Forelimb muscle (tissue), 1 donor: Measurements from ENCODE around the gene MLLT6. TPM values are rescaled to one million over a fixed set of nuclear protein-coding genes. Genes with fewer than 3 reads are reported as not detected.

Source experiments
- DNase-seq: peaks from one replicate; pipeline ENCODE4 v3.0.0-alpha.2; 2013; ENCODE audit warnings: low read depth
- polyA plus RNA-seq: library from polyadenylated mRNA; unstranded; fragments of 120-200 nt; gene quantifications from one replicate; pipeline ENCODE4 v1.2.1, GENCODE V29; 2013; ENCODE audit not compliant: insufficient read length

Gene MLLT6
- polyA plus RNA-seq, 1 donor, result 74.0 TPM

DNA sequence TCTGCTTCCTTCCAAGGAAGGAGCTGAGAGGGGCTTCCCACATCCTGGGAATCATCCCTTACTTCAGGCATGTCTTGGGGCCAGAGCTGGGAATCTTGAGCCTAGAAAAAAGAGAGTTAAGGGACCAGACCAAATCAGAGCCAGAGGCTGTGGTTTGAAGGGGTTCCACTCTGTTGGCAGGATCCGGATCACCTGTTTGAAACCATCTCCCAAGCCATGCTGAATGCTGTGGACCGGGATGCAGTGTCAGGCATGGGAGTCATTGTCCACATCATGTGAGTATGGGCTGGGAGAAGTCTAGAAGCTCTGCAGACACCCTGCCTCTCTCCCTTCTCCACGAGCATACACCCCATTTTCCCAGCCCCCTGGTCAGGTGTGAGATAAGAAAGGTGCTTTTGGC lies 57.2 kb downstream of the MLLT6 start:
- DNase-seq, result no peak

DNA sequence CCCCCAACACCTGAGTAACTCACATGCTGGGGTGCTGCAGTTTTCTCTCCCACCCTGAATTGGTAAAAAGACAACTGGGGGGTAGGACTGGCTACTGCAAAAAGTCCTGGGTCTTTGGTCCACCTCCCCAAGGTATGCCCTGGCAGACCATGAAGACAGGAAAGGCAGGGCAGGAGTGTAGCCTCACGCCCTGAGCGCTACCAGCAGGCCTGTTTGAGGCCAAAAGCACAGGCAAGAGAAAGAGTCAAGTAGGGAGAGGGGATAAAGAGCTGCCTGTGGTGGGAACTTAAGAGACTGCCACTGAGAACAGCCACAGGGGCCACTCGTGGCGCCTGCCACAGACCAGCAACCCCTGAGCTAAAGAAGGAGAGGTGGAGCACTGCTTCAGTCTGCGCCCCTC lies 61.3 kb downstream of the MLLT6 start:
- no peak for DNase-seq

DNA sequence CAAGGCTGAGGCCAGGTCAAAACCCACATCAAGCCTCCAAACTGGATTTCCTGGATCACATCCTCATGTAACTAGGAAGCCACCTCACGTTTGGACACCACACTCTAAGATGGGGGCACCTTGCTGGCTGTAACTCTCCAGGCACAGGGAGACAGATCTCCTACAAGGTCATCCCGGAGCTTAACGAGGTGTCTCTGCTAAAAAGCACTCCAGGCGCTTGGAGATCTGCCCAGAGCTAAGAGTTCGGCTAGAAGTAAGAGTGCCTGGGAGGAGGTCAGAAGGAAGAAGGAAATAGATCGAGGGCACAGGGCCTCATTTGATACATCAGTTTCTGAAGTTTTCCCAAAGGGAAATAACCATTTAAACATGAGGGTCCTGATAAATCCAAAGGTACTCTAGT lies 63.3 kb downstream of the MLLT6 start:
- no peak for DNase-seq

DNA sequence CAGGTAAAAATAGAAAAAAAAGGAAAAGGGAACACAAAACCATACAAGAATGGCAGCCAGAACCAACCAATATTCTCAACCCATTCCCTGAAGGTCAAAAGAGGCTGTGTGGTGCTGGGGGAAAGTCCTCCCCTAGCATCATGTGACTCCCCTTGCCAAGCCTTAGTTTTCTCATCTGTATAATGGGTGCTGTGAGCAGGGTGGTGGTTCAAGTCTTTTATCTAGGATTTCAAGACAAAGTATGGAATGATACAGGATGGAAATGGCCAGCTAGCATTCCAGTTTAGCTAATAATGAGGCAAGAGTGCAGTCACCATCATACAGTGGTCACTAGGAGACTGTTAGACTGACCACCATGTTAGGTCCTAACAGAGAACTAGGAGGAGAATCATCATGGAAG lies 68.2 kb downstream of the MLLT6 start:
- no peak for DNase-seq

DNA sequence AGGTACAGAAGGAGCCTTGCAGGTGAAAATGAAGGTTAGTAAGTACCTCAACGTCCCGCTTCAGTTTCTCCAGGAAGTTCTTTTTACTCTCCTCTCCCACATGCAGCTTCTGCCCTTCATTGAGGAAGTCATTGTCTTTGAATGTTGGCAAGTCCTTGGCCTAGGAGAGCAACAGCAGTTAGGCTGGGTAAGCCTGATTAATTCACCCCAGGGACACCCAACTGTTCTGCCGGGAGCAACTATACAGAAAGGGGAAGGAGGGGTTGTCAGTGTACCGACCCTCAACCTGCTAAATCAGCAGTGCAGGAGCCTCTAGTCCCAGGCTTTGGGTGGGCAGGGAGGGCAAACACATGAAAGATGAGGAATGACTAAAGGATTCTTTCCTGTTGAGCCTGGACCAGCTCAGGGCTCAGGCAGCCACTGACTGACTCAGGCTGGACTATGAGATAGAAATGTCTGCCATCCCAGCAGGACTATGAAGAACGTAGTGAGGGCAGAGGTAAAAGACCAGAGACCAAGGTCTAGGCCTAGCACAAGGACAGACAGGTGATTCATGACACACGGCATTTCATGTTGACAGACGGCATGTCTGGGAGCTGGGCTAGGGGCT lies 72.7 kb downstream of the MLLT6 start:
- DNase-seq, result no peak

Other genes starting within 250 kb of the MLLT6 start
- gene SRCIN1, start 99.3 kb upstream of the MLLT6 start, polyA plus RNA-seq, result 0.96 TPM
- 0.51 TPM for gene EPOP, start 30.3 kb upstream of the MLLT6 start, polyA plus RNA-seq
- gene CISD3, start 25.1 kb downstream of the MLLT6 start, polyA plus RNA-seq, result 16.9 TPM
- 30.6 TPM for gene PCGF2, start 43.1 kb downstream of the MLLT6 start, polyA plus RNA-seq
- 73.3 TPM for gene PSMB3, start 47.5 kb downstream of the MLLT6 start, polyA plus RNA-seq
- 65.2 TPM for gene PIP4K2B, start 94.3 kb downstream of the MLLT6 start, polyA plus RNA-seq
- gene CWC25, start 120.0 kb downstream of the MLLT6 start, polyA plus RNA-seq, result 13.9 TPM
- 3,022 TPM for gene RPL23, start 148.4 kb downstream of the MLLT6 start, polyA plus RNA-seq
- gene LASP1, start 164.8 kb downstream of the MLLT6 start, polyA plus RNA-seq, result 73.6 TPM